HepG2 (cell line): Measurements from ENCODE around the gene MSMO1. TPM values are rescaled to one million over a fixed set of nuclear protein-coding genes. Genes with fewer than 3 reads are reported as not detected.

Experiments used
- ATAC-seq: fragments of 200-7000 bp; cut with Tn5 transposase; 3 replicates; pipeline ENCODE4 v1.9.1; 2020; ENCODE audit warnings: mild to moderate bottlenecking, moderate library complexity
- BruUV-seq: library from RNA; stranded (reverse); fragments of 400-500 nt; replicated peaks from 2 replicates; lab custom pipeline; 2021; lab: Mats Ljungman, UMichigan
- CTCF ChIA-PET: fragments of 300-600 bp; formaldehyde crosslinking; extraction: SDS; loops from one replicate; lab custom pipeline; 2021; ENCODE audit warnings: low total read pairs, inconsistent platforms, low intra/inter-chr PET ratio; lab: Yijun Ruan, JAX
- POLR2A ChIA-PET: fragments of 350-600 bp; sonication (Branson Sonifier 250); formaldehyde crosslinking; loops from one replicate; lab custom pipeline; 2020; ENCODE audit warnings: antibody characterized with exemption, inconsistent platforms; lab: Yijun Ruan, JAX
- DNase-seq: peaks from one replicate; pipeline ENCODE4 v3.0.0-alpha.2; 2015; ENCODE audit warnings: low spot score
- FAIRE-seq: peaks from 3 replicates; lab custom pipeline; 2011; peaks lifted over from hg19 to GRCh38; lab: Jason Lieb, UNC
- H2AFZ ChIP-seq: one replicate; pipeline ENCODE4 v1.6.1; 2011; ENCODE audit warnings: low read length, inconsistent platforms
- H3K27ac ChIP-seq: fragments of 300-600 bp; 3 replicates; pipeline ENCODE4 v1.8.0; 2011; ENCODE audit warnings: mixed run types, mild to moderate bottlenecking, mixed read lengths, low read length, inconsistent platforms; ENCODE audit not compliant: insufficient read depth; ENCODE audit errors: extremely low read length
- H3K27me3 ChIP-seq, 2 experiments: fragments of 200-600 bp in 1 of 2; 2 replicates in 1 of 2; 3 replicates in 1 of 2; pipeline versions ENCODE4 v1.6.0 to v1.8.0; 2011; ENCODE audit warnings: low read length in 2 of 2, mild to moderate bottlenecking in 2 of 2, moderate library complexity in 2 of 2, inconsistent platforms in 1 of 2; ENCODE audit not compliant: insufficient read depth in 2 of 2, control insufficient read depth in 1 of 2
- H3K36me3 ChIP-seq, 2 experiments: fragments of 200-600 bp in 1 of 2; replicated peaks in 1 of 2; 2 replicates in 1 of 2; 3 replicates in 1 of 2; pipeline versions ENCODE4 v1.5.1 to v1.8.0; 2011; ENCODE audit warnings: low read length in 2 of 2, inconsistent platforms in 1 of 2; ENCODE audit not compliant: insufficient read depth in 2 of 2, control insufficient read depth in 1 of 2
- H3K4me1 ChIP-seq: 2 replicates; pipeline ENCODE4 v1.5.1; 2012; ENCODE audit warnings: low read length, inconsistent platforms; ENCODE audit not compliant: insufficient read depth
- H3K4me2 ChIP-seq: 2 replicates; pipeline ENCODE4 v1.6.0; 2011; ENCODE audit warnings: low read depth, low read length, inconsistent platforms
- H3K4me3 ChIP-seq, 3 experiments: fragments of 200-600 bp in 1 of 3; sonication (generic), shearing (Covaris generic) in 1 of 3; replicated peaks in 1 of 3; 2 replicates each; pipeline ENCODE4 v1.5.1; 2011 to 2016; ENCODE audit warnings: low read length in 3 of 3, inconsistent platforms in 2 of 3, low read depth in 2 of 3, mild to moderate bottlenecking in 2 of 3, control low read depth in 1 of 3, mixed read lengths in 1 of 3; ENCODE audit not compliant: insufficient read depth in 1 of 3
- H3K79me2 ChIP-seq: one replicate; pipeline ENCODE4 v1.6.1; 2011; ENCODE audit warnings: low read length, inconsistent platforms; ENCODE audit not compliant: insufficient read depth
- H3K9ac ChIP-seq: 2 replicates; pipeline ENCODE4 v1.6.0; 2011; ENCODE audit warnings: mild to moderate bottlenecking, low read depth, low read length, inconsistent platforms; ENCODE audit not compliant: insufficient read depth
- H3K9me3 ChIP-seq: 2 replicates; pipeline ENCODE4 v1.5.1; 2012; ENCODE audit warnings: mild to moderate bottlenecking, low read length
- H4K20me1 ChIP-seq: 2 replicates; pipeline ENCODE4 v1.6.0; 2011; ENCODE audit warnings: inconsistent platforms, mild to moderate bottlenecking, low read length, moderate library complexity; ENCODE audit not compliant: insufficient read depth
- FOXK1 ChIP-seq: sonication (generic); formaldehyde crosslinking; IDR thresholded peaks from 2 replicates; pipeline ENCODE4 v1.4.0; 2020; ENCODE audit warnings: low read depth, missing genetic modification reagents, borderline replicate concordance
- KLF16 ChIP-seq, 2 experiments: sonication (generic) in 1 of 2; formaldehyde crosslinking in 1 of 2; IDR thresholded peaks; 2 replicates each; pipeline versions ENCODE4 v1.6.1 to v1.8.0; 2016 to 2023; ENCODE audit warnings: missing genetic modification reagents in 2 of 2, missing compliant biosample characterization in 1 of 2
- NR1H2 ChIP-seq: sonication (generic); formaldehyde crosslinking; IDR thresholded peaks from 2 replicates; pipeline ENCODE4 v1.8.1; 2022; ENCODE audit warnings: low read depth, missing genetic modification reagents, borderline replicate concordance
- RCOR2 ChIP-seq: IDR thresholded peaks from 2 replicates; pipeline ENCODE4 v1.6.1; 2016; ENCODE audit warnings: missing biosample characterization, missing genetic modification reagents
- SMC3 ChIP-seq: IDR thresholded peaks from 2 replicates; pipeline ENCODE4 v1.6.1; 2011; ENCODE audit warnings: low read length, improper control_type of control experiment
- SP140L ChIP-seq: sonication (generic); formaldehyde crosslinking; IDR thresholded peaks from 2 replicates; pipeline ENCODE4 v1.4.0; 2020; ENCODE audit warnings: missing genetic modification reagents, borderline replicate concordance
- TRIM24 ChIP-seq: sonication (generic); formaldehyde crosslinking; IDR thresholded peaks from 2 replicates; pipeline ENCODE4 v1.8.0; 2022; ENCODE audit warnings: mild to moderate bottlenecking, missing genetic modification reagents
- ZNF251 ChIP-seq: sonication (generic); formaldehyde crosslinking; IDR thresholded peaks from 2 replicates; pipeline ENCODE4 v1.9.0; 2021; ENCODE audit warnings: mild to moderate bottlenecking, missing genetic modification reagents
- ZNF510 ChIP-seq: sonication (generic); formaldehyde crosslinking; IDR thresholded peaks from 2 replicates; pipeline ENCODE4 v1.4.0; 2020; ENCODE audit warnings: low read depth, mild to moderate bottlenecking, missing genetic modification reagents
- ZNF577 ChIP-seq: sonication (generic); formaldehyde crosslinking; IDR thresholded peaks from 2 replicates; pipeline ENCODE4 v1.4.0; 2020; ENCODE audit warnings: mild to moderate bottlenecking, low read depth, missing genetic modification reagents, borderline replicate concordance
- ZNF710 ChIP-seq: sonication (generic); formaldehyde crosslinking; IDR thresholded peaks from 2 replicates; pipeline ENCODE4 v1.5.0; 2020; ENCODE audit warnings: mild to moderate bottlenecking, missing genetic modification reagents, borderline replicate concordance
- WGBS: methylation state at CpG from one replicate; pipeline ENCODE4 v1.1.6; 2017; ENCODE audit warnings: low lambda C conversion rate; 5-methylcytosine and 5-hydroxymethylcytosine counted together
- in situ Hi-C: cut with HindIII; loops from 2 replicates; pipeline ENCODE4 v1.10.0; 2017; ENCODE audit warnings: low pct_unique_long_range_greater_than_20kb; ENCODE audit not compliant: extremely low pct_ligation_motif_present
- intact Hi-C: fragments of 100-400 bp; cut with micrococcal nuclease; formaldehyde crosslinking; loops from one replicate; pipeline ENCODE4 v1.10.0; 2022; ENCODE audit not compliant: unreplicated experiment
- polyA plus RNA-seq, 8 experiments: library from polyadenylated mRNA; depleted of rRNA in 3 of 8; stranded (reverse) in 7 of 8; unstranded in 1 of 8; fragments of >200 nt; fragmentation: Illumina TruSeq in 4 of 8; extraction: Trizol in 4 of 8; gene quantifications; 2 replicates each; pipeline versions ENCODE4 v1.2.1 to v1.2.3, GENCODE V29; 2011 to 2016; ENCODE audit warnings: low read depth in 4 of 8, missing spikeins in 1 of 8, mixed read lengths in 1 of 8; ENCODE audit not compliant: insufficient read depth in 1 of 8
- total RNA-seq, 5 experiments: library from RNA; depleted of rRNA; stranded (reverse); fragments of >200 nt; fragmentation: Illumina TruSeq; extraction: Trizol; gene quantifications; 2 replicates each; pipeline ENCODE4 v1.2.3, GENCODE V29; 2016; ENCODE audit warnings: low read depth in 1 of 5
- TF ChIP-seq, protein P1 (sequence below): sonication (generic); formaldehyde crosslinking; IDR thresholded peaks from 2 replicates; pipeline ENCODE4 v1.4.0; 2020; ENCODE audit warnings: missing genetic modification reagents, borderline replicate concordance
- TF ChIP-seq, protein P2 (sequence below): sonication (generic); formaldehyde crosslinking; IDR thresholded peaks from 2 replicates; pipeline ENCODE4 v1.5.1; 2020; ENCODE audit warnings: missing genetic modification reagents, mild to moderate bottlenecking, borderline replicate concordance
- TF ChIP-seq, protein P3 (sequence below), 2 experiments: IDR thresholded peaks; 2 replicates each; pipeline ENCODE4 v1.6.1; 2011 to 2012; ENCODE audit warnings: low read length in 2 of 2, borderline replicate concordance in 1 of 2, low read depth in 1 of 2, mild to moderate bottlenecking in 1 of 2, moderate library complexity in 1 of 2

Gene MSMO1
- total and polyA plus RNA-seq, 2 of the 13 experiments (the other 11 are each of a cell fraction or from before 2014, with no cell fraction given): 98.1 to 216 TPM

DNA sequence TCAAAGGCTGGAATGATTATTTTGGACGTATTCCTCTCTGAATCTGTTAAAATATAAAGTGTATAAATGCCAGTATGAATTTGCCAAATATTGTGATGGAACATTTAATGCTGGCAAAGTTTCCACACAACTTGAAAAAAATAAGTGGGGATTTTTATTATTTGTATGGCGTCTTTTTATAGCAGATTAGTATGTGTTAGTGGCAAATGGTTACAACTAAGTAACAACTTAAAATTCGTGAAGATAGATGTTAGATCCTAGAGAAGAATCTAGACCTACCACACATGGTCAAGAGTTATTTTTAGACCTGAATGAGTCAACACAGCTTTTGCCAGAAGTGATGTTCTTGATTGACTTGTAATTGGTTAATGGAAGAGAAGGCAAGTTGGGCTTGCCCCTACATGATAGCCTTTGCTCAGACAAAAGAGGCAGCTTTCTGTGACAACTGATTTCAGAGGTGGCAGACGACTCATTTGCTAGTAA, 56.2 kb downstream of the MSMO1 start:
- Histone ChIP-seq H3K27ac (no peak overlapping the region), H3K4me2 (no peak overlapping the region), H3K79me2 (peaks cover 92% of the 10 kb centered on the region), H3K9me3 (no peaks in the 10 kb centered on the region), H3K9ac (no peak overlapping the region), H3K4me3 (no peak overlapping the region), H4K20me1 (peaks cover 3% of the 10 kb centered on the region; the same call in 1 of the 2 replicates), H3K4me1 (peaks cover 54% of the 10 kb centered on the region), H3K27me3 (no peaks in the 10 kb centered on the region; a peak in 1 of 5 replicates), H3K36me3 (no peaks in the 10 kb centered on the region; a peak in 2 of 5 replicates), H2AFZ (no peak overlapping the region)
- WGBS: 91% methylated on average over 4 of the region's 4 CpGs
- DNase-seq (no peak), ATAC-seq (no peak), FAIRE-seq (no peak)
- POLR2A ChIA-PET: no interaction called here
- in situ Hi-C loops (no loop called here), intact Hi-C loops (no loop called here)
- CTCF ChIA-PET: no interaction called here
- no TSS peak for BruUV-seq
- no peak for TF ChIP-seq ZNF251
- no peak for TF ChIP-seq RCOR2 (CRISPR knock-in tag)
- no peak for TF ChIP-seq FOXK1
- TF ChIP-seq, protein P1, sequence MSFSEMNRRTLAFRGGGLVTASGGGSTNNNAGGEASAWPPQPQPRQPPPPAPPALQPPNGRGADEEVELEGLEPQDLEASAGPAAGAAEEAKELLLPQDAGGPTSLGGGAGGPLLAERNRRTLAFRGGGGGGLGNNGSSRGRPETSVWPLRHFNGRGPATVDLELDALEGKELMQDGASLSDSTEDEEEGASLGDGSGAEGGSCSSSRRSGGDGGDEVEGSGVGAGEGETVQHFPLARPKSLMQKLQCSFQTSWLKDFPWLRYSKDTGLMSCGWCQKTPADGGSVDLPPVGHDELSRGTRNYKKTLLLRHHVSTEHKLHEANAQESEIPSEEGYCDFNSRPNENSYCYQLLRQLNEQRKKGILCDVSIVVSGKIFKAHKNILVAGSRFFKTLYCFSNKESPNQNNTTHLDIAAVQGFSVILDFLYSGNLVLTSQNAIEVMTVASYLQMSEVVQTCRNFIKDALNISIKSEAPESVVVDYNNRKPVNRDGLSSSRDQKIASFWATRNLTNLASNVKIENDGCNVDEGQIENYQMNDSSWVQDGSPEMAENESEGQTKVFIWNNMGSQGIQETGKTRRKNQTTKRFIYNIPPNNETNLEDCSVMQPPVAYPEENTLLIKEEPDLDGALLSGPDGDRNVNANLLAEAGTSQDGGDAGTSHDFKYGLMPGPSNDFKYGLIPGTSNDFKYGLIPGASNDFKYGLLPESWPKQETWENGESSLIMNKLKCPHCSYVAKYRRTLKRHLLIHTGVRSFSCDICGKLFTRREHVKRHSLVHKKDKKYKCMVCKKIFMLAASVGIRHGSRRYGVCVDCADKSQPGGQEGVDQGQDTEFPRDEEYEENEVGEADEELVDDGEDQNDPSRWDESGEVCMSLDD (CRISPR knock-in tag): no peak
- TF ChIP-seq, protein P2, sequence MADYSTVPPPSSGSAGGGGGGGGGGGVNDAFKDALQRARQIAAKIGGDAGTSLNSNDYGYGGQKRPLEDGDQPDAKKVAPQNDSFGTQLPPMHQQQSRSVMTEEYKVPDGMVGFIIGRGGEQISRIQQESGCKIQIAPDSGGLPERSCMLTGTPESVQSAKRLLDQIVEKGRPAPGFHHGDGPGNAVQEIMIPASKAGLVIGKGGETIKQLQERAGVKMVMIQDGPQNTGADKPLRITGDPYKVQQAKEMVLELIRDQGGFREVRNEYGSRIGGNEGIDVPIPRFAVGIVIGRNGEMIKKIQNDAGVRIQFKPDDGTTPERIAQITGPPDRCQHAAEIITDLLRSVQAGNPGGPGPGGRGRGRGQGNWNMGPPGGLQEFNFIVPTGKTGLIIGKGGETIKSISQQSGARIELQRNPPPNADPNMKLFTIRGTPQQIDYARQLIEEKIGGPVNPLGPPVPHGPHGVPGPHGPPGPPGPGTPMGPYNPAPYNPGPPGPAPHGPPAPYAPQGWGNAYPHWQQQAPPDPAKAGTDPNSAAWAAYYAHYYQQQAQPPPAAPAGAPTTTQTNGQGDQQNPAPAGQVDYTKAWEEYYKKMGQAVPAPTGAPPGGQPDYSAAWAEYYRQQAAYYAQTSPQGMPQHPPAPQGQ (CRISPR knock-in tag): no peak
- TF ChIP-seq SMC3: no peak
- TF ChIP-seq ZNF577 (CRISPR knock-in tag): no peak
- TF ChIP-seq KLF16 (CRISPR knock-in tag; IDR thresholded peaks at IDR 0.05): no peak
- no peak for TF ChIP-seq SP140L (CRISPR knock-in tag)
- TF ChIP-seq ZNF710 (CRISPR knock-in tag): no peak
- TF ChIP-seq, protein P3, sequence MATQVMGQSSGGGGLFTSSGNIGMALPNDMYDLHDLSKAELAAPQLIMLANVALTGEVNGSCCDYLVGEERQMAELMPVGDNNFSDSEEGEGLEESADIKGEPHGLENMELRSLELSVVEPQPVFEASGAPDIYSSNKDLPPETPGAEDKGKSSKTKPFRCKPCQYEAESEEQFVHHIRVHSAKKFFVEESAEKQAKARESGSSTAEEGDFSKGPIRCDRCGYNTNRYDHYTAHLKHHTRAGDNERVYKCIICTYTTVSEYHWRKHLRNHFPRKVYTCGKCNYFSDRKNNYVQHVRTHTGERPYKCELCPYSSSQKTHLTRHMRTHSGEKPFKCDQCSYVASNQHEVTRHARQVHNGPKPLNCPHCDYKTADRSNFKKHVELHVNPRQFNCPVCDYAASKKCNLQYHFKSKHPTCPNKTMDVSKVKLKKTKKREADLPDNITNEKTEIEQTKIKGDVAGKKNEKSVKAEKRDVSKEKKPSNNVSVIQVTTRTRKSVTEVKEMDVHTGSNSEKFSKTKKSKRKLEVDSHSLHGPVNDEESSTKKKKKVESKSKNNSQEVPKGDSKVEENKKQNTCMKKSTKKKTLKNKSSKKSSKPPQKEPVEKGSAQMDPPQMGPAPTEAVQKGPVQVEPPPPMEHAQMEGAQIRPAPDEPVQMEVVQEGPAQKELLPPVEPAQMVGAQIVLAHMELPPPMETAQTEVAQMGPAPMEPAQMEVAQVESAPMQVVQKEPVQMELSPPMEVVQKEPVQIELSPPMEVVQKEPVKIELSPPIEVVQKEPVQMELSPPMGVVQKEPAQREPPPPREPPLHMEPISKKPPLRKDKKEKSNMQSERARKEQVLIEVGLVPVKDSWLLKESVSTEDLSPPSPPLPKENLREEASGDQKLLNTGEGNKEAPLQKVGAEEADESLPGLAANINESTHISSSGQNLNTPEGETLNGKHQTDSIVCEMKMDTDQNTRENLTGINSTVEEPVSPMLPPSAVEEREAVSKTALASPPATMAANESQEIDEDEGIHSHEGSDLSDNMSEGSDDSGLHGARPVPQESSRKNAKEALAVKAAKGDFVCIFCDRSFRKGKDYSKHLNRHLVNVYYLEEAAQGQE (IDR thresholded peaks at IDR 0.05; ENCODE audit: borderline replicate concordance in 1 of 2, low read depth in 1 of 2, low read length in 2 of 2): no peak
- TF ChIP-seq NR1H2: no peak
- no peak for TF ChIP-seq TRIM24 (CRISPR knock-in tag)
- no peak for TF ChIP-seq ZNF510 (CRISPR knock-in tag)
